Endometrial microvascular endothelial cells (primary cell): Measurements from ENCODE around the gene SEMA3F. TPM values are rescaled to one million over a fixed set of nuclear protein-coding genes. Genes with fewer than 3 reads are reported as not detected.

ENCODE experiments used
- in situ Hi-C: cut with HindIII; loops from 2 replicates; pipeline ENCODE4 v1.10.0; 2017; ENCODE audit warnings: low sequenced_read_pairs, low pct_unique_long_range_greater_than_20kb; ENCODE audit errors: inconsistent ontology term
- total RNA-seq: library from RNA; depleted of rRNA; stranded (reverse); fragments of >200 nt; gene quantifications from one replicate; pipeline ENCODE4 v1.2.3, GENCODE V29; 2015; ENCODE audit errors: inconsistent ontology term

The SEMA3F gene
- total RNA-seq, 1 donor from 2014 or later = 263 TPM

DNA sequence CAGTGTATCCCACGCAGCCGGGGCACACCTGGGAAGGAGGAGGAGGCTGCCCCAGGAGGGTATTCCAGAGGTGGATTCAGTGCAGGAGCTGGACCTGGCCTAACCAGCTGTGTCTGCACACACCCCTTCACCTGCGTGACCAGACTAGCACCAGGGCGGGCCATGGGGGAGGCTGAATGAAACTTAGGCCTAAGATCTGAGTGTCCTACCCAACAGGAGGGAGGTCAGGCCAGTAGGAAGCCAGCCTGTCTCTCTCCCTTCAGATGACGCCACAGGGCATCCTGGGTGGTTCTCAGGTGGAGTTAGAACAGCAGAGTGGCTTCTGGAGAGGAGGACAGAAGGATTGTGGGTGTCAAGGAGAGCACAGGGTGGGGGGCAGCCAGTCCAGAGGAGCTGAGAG lies 3.4 kb upstream of the SEMA3F start:
- in situ Hi-C loops = no loop called here

DNA sequence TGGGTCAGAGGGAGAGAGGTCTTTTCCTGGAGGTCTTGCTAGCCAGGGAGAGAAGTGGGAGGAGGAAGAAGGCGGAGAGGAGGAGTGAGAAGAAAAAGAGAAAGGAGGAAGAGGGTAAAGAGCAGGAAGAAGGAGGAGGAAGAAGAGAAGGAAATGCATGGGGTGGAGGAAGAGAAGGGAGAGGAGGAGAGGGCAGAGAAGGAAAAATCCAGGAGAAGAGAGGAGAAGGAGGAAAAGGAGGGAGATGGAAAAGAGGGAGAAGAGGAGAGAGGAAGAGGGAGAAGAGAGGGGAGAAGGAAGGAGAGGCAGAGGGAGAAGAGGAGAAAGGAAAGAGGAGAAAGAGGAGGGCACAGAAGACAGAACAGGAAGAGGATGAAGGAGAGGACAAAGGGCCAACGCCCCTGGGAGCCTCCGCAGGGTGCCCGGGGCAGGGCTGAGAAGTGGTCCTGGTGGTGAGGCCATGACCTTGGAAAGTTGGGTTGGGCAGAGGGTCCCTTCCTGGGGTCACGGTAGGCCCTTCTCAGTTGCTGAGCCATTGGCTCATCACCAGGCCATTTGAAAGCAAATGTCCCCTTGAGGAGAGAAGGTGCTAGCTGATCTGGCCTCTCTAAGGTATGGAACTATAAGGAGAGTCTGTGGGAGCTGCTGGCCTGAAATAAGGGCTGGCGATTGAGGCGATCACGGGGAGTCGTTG lies 1.2 kb upstream of the SEMA3F start:
- in situ Hi-C loops = no loop called here

DNA sequence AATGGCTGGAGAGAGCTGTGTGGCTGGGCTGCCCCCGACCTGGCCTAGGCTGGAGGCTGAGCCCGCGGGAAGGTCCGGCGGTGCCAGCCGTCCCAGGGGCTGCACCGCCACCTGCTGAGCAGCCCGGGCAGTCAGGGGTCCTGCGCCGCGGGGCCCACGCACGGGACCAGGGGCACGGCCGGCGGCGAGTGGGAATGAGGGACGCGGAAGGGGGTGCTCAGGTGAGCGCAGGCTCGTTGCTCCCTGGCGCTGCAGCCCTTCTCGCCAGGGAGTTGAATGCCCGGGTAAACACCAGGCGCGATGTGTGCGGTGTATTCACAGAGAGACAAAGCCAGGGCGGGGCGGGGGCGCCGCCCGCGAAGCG lies 666 bp upstream of the SEMA3F start:
- in situ Hi-C loops = no loop called here

DNA sequence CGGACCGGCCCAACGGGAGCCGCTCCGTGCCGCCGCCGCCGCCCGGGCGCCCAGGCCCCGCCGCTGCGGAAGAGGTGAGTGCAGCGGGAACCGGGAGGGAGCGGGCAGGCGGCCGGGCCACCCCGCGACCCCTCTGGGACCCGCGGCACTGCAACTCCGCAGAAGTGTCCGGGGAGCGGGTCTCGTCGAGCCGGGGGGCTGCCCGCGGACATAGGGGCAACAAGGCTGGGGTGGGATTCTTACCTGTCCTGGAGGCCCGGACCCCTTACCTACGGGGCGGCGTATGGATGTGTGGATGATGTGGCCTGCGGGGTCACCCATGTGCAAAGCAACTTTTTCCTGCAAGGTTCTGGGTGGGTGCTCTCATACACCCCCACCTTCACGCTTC lies 361 bp downstream of the SEMA3F start:
- in situ Hi-C loops = no loop called here

DNA sequence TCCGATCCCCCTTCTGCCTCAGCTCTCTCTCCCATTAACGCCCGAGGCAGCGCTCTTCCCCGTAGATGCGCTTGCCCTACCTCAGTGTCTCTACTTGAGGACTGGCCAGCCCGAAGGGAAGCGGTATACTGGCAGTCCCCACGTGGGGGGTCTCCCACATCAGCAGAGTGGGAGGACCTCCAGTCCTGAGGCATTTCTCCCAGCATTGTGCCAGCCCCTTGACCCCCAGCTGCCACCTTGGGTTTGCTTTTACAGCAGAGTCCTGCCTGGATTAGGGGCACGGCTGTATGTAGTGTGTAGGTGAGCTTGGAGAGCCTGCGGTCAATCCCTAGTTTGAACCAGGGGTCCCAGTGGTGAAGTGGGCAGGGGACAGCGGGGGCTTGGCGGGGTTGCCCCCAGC lies 767 bp downstream of the SEMA3F start:
- in situ Hi-C loops = no loop called here

DNA sequence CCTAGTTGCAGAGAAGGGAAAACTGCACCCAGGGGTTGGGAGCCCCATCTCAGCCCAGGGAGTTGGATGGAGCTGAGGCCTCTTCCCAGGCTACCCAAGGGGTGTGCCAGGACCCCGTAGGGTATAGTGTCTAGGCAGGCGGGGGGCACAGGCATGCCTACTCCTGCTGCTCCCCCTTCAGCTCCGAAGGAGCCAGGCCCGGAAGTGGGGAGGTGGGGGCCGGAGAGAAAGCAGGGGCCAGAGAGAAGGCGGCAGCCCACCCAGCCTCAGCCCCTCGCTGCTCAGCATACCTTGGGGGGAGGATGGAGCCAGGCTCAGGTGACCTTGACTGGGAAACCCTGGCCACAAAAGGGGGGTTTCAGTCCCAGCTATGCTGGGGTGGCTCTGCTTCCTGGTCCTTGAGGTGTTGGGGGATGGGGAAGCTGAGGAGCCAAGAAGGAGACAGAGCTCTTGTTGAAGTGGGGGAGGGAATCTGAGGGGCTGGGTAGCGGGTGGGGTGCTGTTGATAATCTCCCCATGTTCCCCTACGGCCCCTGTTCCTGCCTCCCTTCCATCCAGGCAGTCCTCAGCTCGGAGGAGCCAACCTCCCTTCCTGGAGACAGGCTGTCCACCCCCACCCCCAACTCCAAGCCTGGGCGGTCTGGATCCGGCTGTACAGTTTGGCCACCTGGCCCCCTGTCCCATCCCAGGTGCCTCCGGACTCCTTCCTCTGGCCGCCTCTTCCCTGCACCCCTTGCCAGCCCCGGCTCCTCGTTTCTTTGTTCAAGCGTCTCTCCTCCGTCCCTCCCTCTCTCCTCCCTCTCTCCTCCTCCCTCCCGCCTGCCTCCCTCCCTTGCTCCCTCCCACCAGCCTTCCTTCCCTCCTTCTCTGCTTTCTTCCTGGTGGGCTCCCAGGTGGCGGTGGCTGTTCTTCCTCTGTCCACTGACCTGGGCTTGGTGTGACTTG lies 1.7 kb downstream of the SEMA3F start:
- in situ Hi-C loops = no loop called here

DNA sequence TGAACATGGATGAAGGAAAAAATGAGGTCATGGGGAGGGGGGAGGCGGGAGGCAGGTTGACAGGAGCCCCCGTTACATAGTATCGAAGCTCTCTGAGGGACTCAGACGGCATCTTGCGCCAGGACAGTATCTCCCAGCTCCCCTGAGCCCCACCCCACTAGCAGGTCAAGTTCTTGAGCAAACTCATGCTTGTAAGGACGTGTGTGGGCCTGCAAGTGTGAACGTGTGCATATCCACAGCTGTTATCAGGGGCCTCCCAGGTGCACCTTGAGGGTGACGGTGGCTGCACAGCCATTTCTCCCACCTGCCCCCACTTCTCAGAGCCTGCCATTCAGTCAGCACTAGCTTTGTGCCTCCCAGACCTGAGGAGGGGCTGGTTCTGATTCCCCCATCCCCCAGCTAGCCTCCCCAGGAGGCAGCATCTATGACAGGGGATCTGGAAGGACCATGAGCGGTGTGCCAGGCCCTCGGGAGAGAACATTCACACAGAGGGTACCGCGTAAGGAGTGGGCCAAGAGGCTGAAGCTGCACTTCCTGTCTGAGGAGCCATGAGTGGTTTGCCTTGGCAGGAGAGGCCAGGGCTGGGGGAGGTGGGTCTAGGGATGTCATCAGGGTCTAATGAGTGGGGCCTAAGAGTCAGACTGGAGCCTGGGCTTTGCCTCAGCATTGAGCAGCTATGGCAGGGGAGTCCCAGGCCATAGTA lies 2.9 kb downstream of the SEMA3F start:
- in situ Hi-C loops = no loop called here

DNA sequence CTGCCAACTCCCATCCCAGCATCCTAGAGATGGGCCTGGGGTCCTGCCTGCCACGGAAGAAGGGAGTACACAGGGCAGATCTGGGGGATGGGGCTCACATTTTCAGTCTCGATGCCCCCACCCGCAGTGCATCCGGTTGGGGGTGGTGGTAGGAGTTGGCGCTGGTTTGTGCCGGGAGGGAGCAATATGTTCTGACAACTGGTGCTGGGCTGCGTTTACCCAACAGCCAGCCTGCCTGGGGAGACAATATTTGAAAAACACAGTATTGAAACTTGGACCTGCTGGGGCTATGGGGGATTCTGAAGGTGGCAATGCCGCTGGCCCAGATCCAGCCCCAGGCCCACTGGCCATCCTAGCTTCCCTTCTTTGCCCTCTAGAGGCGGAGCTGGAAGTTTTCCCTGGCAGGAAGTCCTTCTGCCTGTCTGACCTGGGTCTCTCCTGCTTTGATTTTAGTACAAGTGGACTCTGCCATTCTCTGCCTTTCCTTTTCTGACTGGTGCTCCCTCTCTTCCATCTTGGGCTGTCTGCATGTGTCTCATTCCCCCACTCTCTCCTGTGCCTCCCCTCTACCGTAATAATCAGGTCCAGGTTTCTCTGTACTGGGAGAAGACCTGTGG lies 3.5 kb downstream of the SEMA3F start:
- in situ Hi-C loops = no loop called here

DNA sequence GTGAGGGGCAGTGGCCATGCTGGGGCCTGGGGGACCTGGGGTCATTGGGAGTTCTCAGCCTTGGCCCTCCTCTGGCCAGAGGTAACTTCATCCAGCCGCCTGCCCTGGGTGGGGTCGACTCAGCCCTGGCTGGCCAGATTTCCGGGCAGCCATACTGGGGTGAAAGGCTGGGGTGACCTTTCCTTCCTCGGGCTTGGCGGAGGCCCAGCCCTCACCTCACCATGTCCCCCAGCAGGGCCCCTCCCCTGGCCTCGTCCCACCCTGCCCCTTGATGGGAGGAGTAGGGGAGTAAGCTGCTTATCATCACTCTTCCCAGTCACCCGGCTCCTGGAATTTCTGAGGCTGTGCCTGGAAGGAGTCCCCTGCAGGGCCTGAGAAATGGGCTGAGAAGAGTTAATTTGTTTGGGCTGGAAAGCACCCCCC lies 5.4 kb downstream of the SEMA3F start:
- in situ Hi-C loops = no loop called here

DNA sequence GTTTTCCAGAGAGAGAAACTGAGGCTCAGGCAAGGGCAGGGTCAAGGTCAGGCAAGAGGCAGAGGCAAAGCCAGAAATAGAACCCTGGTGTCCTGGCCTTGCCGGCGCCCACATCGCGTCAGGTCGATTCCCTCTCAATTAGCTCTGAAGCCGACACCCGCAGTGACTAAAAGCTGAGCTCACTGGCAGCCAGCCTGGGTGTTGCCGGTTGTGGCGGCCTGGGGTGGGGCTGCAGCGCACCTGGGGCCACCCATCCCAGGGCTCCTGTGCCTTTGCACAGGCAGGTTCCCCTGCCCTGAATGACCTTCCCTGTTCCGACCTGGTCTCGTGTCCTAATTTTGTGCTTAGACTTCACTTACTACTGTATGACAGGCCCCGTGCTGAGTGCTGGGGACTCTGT lies 6.2 kb downstream of the SEMA3F start:
- in situ Hi-C loops = no loop called here

DNA sequence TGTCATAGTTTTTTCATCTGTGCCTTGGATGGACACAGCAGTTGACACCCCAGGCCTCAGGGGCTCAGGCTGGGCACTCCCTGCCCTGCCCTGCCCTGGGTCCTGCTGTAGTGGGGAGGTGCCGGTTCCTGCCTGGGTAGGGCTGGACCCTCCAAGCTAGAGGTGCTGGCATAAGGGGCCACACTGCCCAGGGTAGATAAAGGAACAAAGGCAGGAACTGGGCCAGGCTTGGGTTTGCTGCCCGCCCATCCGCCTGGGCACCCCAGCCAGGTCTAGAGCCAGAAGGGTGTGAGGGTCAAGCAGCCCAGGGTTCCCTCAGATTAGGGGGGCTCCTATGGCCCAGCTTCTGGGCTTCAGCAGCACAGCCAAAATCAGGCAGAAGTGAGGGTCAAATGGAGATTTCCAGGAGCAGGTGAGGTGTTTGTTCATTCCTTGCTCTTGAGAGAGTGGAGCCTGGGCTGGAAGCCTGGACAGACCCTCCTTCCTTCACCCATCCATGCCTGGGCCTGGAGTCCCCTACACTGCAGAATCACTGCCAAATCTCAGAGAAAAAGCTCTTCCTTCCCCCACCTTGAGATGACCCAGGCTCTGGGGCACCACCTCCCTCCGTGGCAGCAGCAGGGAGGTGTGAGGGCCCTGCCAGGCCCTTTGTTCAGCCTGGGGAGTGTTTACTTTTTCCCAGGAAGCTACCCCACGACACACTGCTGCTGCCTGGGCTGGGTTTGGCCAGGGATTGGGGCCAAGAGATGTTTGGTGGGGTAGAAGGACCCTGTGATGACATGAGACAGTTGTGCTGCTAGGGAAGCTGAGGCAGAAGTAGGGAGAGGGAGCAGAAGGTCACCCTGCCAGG lies 7.1 kb downstream of the SEMA3F start:
- in situ Hi-C loops = no loop called here

DNA sequence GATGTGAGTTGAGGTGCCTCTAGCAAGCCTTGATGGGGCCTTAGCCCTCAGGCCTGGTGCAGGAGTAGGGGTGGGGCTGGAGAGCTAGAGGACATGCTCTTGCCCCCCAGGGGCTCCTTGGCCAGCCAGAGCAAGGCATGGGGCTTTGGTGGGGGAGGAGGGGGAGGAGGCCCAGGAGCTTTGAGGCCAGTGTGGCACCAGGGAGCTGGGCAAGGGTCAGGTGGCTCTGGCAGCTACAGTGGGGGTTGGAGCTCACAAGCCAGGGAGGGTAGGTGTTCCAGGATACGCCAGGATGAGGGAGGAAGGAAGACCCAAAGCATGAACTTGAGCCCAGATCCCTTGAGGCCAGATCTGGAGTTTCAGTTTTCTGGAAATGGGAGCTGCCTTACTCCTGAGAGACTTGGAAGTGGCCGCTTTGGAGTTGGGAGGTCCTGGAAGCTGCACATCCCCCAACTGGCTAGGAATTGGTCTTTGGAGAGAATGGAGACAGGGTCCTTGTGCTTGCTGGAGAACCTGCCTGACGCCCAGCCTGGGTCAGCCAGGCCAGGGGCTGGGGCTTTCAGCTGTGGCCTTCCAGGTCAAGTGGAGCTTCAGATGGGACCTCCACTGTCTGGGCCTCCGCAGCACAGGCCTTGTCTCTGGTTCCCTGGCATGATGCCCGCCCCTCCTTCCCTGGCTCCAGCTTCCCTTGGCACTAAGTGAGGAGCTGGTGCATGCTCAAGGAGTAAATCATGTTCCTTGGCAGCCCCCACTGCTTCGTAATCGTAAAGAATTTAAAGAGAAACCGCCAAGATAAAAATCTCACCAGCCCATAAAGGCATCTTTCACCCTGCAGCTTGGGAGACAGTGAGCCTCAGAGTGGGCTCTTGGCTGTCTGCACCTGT lies 8.7 kb downstream of the SEMA3F start:
- in situ Hi-C loops = no loop called here

DNA sequence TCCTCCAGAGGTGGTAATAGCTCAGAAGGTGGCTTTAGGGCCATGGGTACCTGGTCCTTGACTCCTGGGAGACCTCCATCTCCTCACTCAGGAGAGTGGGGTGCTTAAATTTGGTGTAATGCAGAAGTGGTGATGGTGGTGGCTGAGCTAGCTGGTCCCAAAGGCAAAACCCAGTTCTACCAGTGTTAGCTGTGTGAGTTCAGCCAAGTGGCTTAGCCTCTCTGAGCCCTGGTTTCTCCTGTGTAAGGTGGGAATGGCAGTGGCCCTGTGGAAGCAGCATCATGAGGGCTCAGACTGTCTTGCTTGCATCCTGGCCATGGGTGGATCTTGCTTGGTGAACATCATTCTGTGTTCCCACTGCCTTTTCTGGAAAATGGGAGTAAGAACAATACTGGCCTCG lies 9.4 kb downstream of the SEMA3F start:
- in situ Hi-C loops = no loop called here

DNA sequence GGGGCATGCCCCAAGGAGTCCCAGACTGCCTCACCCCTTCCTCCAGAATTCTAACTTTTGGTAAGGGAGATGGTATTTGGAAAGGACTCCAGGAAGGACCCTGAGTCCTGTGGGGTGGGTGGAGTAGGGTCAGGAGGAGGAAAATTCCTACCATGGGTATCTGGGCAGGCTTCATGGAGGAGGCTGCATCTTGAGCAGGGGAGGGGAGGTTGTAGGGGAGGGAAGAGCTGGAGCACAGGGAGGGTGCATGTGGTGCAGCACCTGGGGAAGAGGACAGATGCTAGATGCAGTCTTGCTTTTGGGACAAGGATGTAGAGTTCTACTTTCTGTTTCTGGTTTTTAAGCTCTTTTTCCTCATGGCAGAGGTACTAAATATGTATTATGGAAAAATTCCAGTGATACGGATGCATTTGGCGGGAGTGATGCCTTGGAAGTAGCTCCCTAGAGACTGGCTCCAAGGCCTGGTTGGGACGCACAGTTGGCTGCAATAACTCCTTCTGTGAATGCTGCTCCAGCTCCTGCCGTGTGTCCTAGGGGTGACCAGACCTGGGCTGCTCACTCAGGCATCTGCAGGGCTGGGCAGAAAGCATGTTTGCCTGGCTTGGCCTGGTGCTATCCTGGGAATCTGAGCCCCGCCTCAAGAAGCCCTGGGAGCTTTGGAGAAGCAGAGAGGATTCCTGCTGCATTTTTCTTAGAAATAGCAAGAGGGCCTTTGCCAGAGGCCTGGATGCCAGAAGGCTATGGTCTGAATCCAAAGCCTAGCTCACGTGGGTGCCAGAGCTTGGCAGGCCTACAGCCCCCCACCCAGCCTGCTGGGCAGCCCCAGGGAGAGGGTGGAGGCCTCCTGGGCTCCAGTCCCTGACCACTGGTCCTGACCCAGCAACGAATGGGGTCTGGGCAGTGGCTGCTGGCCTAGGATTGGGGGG lies 10.1 kb downstream of the SEMA3F start:
- in situ Hi-C loops = no loop called here

DNA sequence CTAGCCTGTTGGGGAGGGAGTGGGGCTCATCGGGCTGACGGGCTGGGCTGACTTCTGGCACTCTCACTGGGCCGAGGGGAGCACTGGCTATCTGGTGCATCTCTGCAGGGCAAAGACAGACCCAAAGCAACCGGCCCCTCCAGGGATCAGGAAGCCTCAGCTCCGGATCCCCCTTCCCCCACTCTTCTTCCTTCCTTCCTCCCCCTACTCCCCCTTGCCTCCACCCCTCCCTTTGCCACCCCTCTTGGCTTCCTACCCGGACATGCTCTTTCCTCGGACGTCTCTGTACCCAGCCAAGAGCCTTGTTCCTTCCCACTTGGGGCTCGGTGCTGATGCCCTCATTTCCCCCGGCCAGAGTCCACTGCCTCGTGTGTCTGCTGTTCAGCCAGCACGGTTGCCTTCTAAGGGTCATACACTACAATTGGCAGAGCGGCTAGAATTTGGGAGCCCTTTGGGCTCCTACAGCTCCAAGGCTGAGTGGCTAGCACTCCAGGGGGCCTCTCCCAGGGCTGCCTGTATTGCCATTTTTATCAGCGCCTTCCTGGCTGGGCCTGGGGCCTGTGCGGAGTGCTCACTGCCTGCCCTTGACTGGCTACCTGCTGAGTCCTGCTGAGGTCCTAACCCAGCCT lies 10.9 kb downstream of the SEMA3F start:
- in situ Hi-C loops = no loop called here

DNA sequence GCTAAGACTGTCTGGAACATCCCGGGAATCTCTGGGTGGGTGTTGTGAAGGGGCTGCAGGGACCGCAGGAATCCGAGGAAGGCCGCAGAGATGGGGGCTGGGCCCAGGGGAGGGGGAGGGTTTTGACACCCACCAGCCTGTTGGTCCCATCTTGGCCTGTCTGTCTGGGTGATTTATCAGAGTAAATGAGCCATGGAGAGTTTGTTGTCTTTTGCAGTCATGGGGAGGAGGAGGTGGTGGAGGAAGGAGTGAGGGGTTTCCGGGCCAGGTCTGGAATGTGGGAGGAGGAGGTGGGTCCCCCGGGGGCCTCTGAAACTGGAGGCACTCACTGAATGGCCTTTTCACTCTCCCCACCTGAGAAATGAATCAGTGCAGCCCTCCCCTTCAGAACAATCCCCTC lies 11.5 kb downstream of the SEMA3F start:
- in situ Hi-C loops = no loop called here
